Keratinocyte (primary cell): ENCODE measurements around the gene ZNF280D. TPM values are rescaled to one million over a fixed set of nuclear protein-coding genes. Genes with fewer than 3 reads are reported as not detected.

Experiments used
- DNase-seq: peaks from one replicate; pipeline ENCODE4 v3.0.0-alpha.2; 2011; ENCODE audit warnings: low read depth, missing footprints, low spot score
- FAIRE-seq: peaks from 2 replicates; lab custom pipeline; 2011; peaks lifted over from hg19 to GRCh38; lab: Jason Lieb, UNC
- H2AFZ ChIP-seq: 2 replicates; pipeline ENCODE4 v1.6.0; 2012; ENCODE audit warnings: low read length, control low read depth, inconsistent platforms; ENCODE audit not compliant: control insufficient read depth
- H3K27ac ChIP-seq: 2 replicates; pipeline ENCODE4 v1.5.1; 2011; ENCODE audit warnings: low read length; ENCODE audit not compliant: control insufficient read depth, insufficient read depth
- H3K27me3 ChIP-seq: 3 replicates; pipeline ENCODE4 v1.6.0; 2011; ENCODE audit warnings: low read length; ENCODE audit not compliant: control insufficient read depth, insufficient read depth; ENCODE audit errors: extremely low read depth
- H3K36me3 ChIP-seq, 2 experiments: 2 replicates in 1 of 2; 3 replicates in 1 of 2; pipeline ENCODE4 v1.5.1; 2011; ENCODE audit warnings: low read length in 2 of 2, mild to moderate bottlenecking in 1 of 2; ENCODE audit not compliant: control insufficient read depth in 2 of 2, insufficient read depth in 2 of 2; ENCODE audit errors: extremely low read depth in 1 of 2
- H3K4me1 ChIP-seq: 3 replicates; pipeline ENCODE4 v1.5.1; 2011; ENCODE audit warnings: low read length; ENCODE audit not compliant: control insufficient read depth, insufficient read depth; ENCODE audit errors: extremely low read depth
- H3K4me2 ChIP-seq: 3 replicates; pipeline ENCODE4 v1.6.0; 2011; ENCODE audit warnings: low read depth, low read length; ENCODE audit not compliant: control insufficient read depth, insufficient read depth; ENCODE audit errors: extremely low read depth
- H3K4me3 ChIP-seq, 3 experiments: fragments of 200-600 bp in 1 of 3; sonication (generic) in 1 of 3; 2 replicates in 2 of 3; 3 replicates in 1 of 3; pipeline ENCODE4 v1.5.1; 2011 to 2016; ENCODE audit warnings: low read length in 3 of 3, mild to moderate bottlenecking in 3 of 3, control low read depth in 2 of 3, inconsistent platforms in 1 of 3, low read depth in 1 of 3, mixed read lengths in 1 of 3, mixed run types in 1 of 3, moderate library complexity in 1 of 3; ENCODE audit not compliant: control insufficient read depth in 2 of 3, insufficient read depth in 2 of 3; ENCODE audit errors: extremely low read depth in 1 of 3
- H3K79me2 ChIP-seq: 2 replicates; pipeline ENCODE4 v1.6.0; 2012; ENCODE audit warnings: low read length; ENCODE audit not compliant: control insufficient read depth, insufficient read depth
- H3K9ac ChIP-seq: 3 replicates; pipeline ENCODE4 v1.6.0; 2011; ENCODE audit warnings: low read length; ENCODE audit not compliant: control insufficient read depth, insufficient read depth; ENCODE audit errors: extremely low read depth
- H3K9me1 ChIP-seq: 3 replicates; pipeline ENCODE4 v1.6.0; 2011; ENCODE audit warnings: low read length; ENCODE audit not compliant: control insufficient read depth, insufficient read depth; ENCODE audit errors: extremely low read depth
- H3K9me3 ChIP-seq: 2 replicates; pipeline ENCODE4 v1.5.1; 2012; ENCODE audit warnings: low read depth, low read length; ENCODE audit not compliant: control insufficient read depth
- H4K20me1 ChIP-seq: 3 replicates; pipeline ENCODE4 v1.6.0; 2011; ENCODE audit warnings: low read length; ENCODE audit not compliant: control insufficient read depth, insufficient read depth; ENCODE audit errors: extremely low read depth
- EZH2 ChIP-seq: IDR thresholded peaks from one replicate; pipeline ENCODE4 v1.6.1; 2012; ENCODE audit warnings: inconsistent platforms, mild to moderate bottlenecking, low read length, moderate library complexity
- dilution Hi-C: fragments of 300-500 bp; cut with MboI; formaldehyde crosslinking; loops from one replicate; pipeline ENCODE4 v1.7.0; 2020; ENCODE audit warnings: low sequenced_read_pairs; ENCODE audit not compliant: extremely low pct_ligation_motif_present
- polyA plus RNA-seq, 5 experiments: library from polyadenylated mRNA; depleted of rRNA in 3 of 5; stranded (reverse) in 3 of 5; stranded (forward) in 1 of 5; unstranded in 1 of 5; fragments of >200 nt; gene quantifications; 1 replicate in 1 of 5; 2 replicates in 3 of 5; 3 replicates in 1 of 5; pipeline versions ENCODE4 v1.2.1 to v1.2.3, GENCODE V29; 2011 to 2012; ENCODE audit warnings: missing spikeins in 2 of 5, low read depth in 1 of 5, low replicate concordance in 1 of 5
- TF ChIP-seq, protein P1 (sequence below), 3 experiments: IDR thresholded peaks in 1 of 3; conservative IDR thresholded peaks in 1 of 3; optimal IDR thresholded peaks in 1 of 3; 2 replicates in 2 of 3; 3 replicates in 1 of 3; pipeline versions ENCODE3 to v1.5.1; 2011; ENCODE audit warnings: low read length in 3 of 3, mild to moderate bottlenecking in 3 of 3, moderate library complexity in 2 of 3, control low read depth in 1 of 3, inconsistent platforms in 1 of 3; ENCODE audit not compliant: insufficient read depth in 2 of 3; ENCODE audit errors: extremely low read depth in 1 of 3

ZNF280D gene
- polyA plus RNA-seq, 1 donor (not counting 4 experiments of a cell fraction or from before 2014, with no cell fraction given), result 8.7 TPM

DNA sequence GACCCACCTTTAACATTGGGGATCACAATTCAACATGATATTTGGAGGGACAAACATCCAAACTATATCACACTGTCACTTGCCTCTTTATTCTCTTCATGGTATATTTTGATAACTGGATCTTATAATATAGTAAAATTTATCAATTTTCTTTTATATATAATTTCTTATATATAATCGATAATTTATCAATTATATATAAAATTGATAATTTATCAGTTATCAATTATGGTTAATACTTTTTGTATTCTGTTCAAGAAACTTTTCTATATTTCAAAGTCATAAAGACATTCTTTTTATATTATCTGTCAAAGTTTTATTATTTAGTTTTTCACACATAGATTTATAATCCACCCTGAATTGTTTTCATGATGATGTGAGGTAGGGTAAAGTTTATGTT, 132.9 kb downstream of the ZNF280D start:
- Histone ChIP-seq H3K4me3 (no peak overlapping the region), H3K4me1 (no peaks in the 10 kb centered on the region), H3K27me3 (no peaks in the 10 kb centered on the region), H3K27ac (no peak overlapping the region), H3K9me3 (no peaks in the 10 kb centered on the region), H3K9ac (no peak overlapping the region), H4K20me1 (no peaks in the 10 kb centered on the region), H3K79me2 (no peaks in the 10 kb centered on the region), H3K36me3 (no peaks in the 10 kb centered on the region), H3K9me1 (no peaks in the 10 kb centered on the region), H3K4me2 (no peak overlapping the region), H2AFZ (no peak overlapping the region)
- TF ChIP-seq EZH2, result no peak
- TF ChIP-seq, protein P1, sequence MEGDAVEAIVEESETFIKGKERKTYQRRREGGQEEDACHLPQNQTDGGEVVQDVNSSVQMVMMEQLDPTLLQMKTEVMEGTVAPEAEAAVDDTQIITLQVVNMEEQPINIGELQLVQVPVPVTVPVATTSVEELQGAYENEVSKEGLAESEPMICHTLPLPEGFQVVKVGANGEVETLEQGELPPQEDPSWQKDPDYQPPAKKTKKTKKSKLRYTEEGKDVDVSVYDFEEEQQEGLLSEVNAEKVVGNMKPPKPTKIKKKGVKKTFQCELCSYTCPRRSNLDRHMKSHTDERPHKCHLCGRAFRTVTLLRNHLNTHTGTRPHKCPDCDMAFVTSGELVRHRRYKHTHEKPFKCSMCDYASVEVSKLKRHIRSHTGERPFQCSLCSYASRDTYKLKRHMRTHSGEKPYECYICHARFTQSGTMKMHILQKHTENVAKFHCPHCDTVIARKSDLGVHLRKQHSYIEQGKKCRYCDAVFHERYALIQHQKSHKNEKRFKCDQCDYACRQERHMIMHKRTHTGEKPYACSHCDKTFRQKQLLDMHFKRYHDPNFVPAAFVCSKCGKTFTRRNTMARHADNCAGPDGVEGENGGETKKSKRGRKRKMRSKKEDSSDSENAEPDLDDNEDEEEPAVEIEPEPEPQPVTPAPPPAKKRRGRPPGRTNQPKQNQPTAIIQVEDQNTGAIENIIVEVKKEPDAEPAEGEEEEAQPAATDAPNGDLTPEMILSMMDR (optimal IDR thresholded peaks at IDR 0.05 in 1 of 3, IDR thresholded peaks at IDR 0.05 in 1 of 3, conservative IDR thresholded peaks at IDR 0.05 in 1 of 3; ENCODE audit: extremely low read depth in 1 of 3, insufficient read depth in 2 of 3, low read length in 3 of 3), result no peak
- dilution Hi-C loops, result loop anchor here (25.0 kb wide), 1 partner anchor 113 kb away; no protein-coding TSS in a partner anchor
- no peak for DNase-seq
- FAIRE-seq, result no peak

DNA sequence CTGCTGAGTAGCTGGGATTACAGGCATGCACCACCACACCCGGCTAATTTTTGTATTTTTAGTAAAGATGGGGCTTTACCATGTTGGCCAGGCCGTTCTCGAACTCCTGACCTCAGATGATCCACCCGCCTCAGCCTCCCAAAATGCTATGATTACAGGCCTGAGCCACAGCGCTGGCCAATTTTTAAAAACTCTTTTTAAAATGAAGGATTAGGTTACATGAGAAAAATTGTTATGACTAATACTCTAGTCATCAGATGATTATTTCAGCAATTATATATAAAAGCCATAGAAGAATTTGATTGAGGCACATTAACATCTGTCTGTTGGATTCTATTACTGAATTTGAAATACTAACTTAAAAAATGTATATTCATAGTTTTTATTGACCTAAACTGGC, 134.3 kb downstream of the ZNF280D start:
- no peak overlapping the region for H2AFZ ChIP-seq

More for the DNA sequence above, 134.3 kb downstream of the ZNF280D start:
- H3K9me3 ChIP-seq, result no peaks in the 10 kb centered on the region
- no peak overlapping the region for H3K27ac ChIP-seq
- H3K9me1 ChIP-seq, result no peaks in the 10 kb centered on the region
- DNase-seq (no peak), FAIRE-seq (no peak)
- no peaks in the 10 kb centered on the region for H3K79me2 ChIP-seq
- H3K27me3 ChIP-seq, result no peaks in the 10 kb centered on the region
- H4K20me1 ChIP-seq, result no peaks in the 10 kb centered on the region
- no peak overlapping the region for H3K9ac ChIP-seq
- dilution Hi-C loops, result no loop called here
- no peaks in the 10 kb centered on the region for H3K4me1 ChIP-seq
- no peak overlapping the region for H3K4me3 ChIP-seq
- H3K36me3 ChIP-seq, result no peaks in the 10 kb centered on the region
- TF ChIP-seq, protein P1 (optimal IDR thresholded peaks at IDR 0.05 in 1 of 3, IDR thresholded peaks at IDR 0.05 in 1 of 3, conservative IDR thresholded peaks at IDR 0.05 in 1 of 3; ENCODE audit: extremely low read depth in 1 of 3, insufficient read depth in 2 of 3, low read length in 3 of 3), result no peak
- no peak for TF ChIP-seq EZH2
- H3K4me2 ChIP-seq, result no peak overlapping the region
